MCF 10A (cell line): ENCODE measurements around the gene ESPN. TPM values are rescaled to one million over a fixed set of nuclear protein-coding genes. Genes with fewer than 3 reads are reported as not detected.
"Not testable (repeated sequence)": the region's sequence is repeated elsewhere in the genome, so short reads cannot be mapped to it uniquely, and the experiment has no call there.

Source experiments
- BruUV-seq: library from RNA; stranded (reverse); fragments of 400-500 nt; replicated peaks from 2 replicates; lab custom pipeline; 2021; lab: Mats Ljungman, UMichigan
- CTCF ChIA-PET: fragments of 300-600 bp; sonication (Branson Sonifier 250); formaldehyde crosslinking; extraction: SDS; loops from one replicate; lab custom pipeline; 2021; ENCODE audit warnings: antibody characterized with exemption, inconsistent platforms; lab: Yijun Ruan, JAX
- POLR2A ChIA-PET: fragments of 300-600, 350-650 bp; sonication (Branson Sonifier 250); formaldehyde crosslinking; extraction: SDS; loops from one replicate; lab custom pipeline; 2020; ENCODE audit warnings: antibody characterized with exemption, inconsistent platforms; lab: Yijun Ruan, JAX
- DNase-seq: peaks from one replicate; pipeline ENCODE4 v3.0.0-alpha.2; 2018; ENCODE audit not compliant: unreplicated experiment
- H3K27ac Mint-ChIP-seq: one replicate; pipeline ENCODE4 v1.8.0; 2022; ENCODE audit warnings: mild to moderate bottlenecking, low read depth, mixed read lengths; ENCODE audit not compliant: unreplicated experiment
- H3K27me3 Mint-ChIP-seq: one replicate; pipeline ENCODE4 v1.8.0; 2022; ENCODE audit warnings: mixed read lengths; ENCODE audit not compliant: insufficient read depth, unreplicated experiment
- H3K36me3 Mint-ChIP-seq: one replicate; pipeline ENCODE4 v1.8.0; 2022; ENCODE audit warnings: mild to moderate bottlenecking, moderate library complexity, mixed read lengths; ENCODE audit not compliant: insufficient read depth, unreplicated experiment
- H3K4me1 Mint-ChIP-seq: one replicate; pipeline ENCODE4 v1.8.0; 2022; ENCODE audit warnings: mixed read lengths; ENCODE audit not compliant: insufficient read depth, unreplicated experiment
- H3K4me3 Mint-ChIP-seq: one replicate; pipeline ENCODE4 v1.8.0; 2022; ENCODE audit warnings: mild to moderate bottlenecking, moderate library complexity, mixed read lengths; ENCODE audit not compliant: unreplicated experiment
- H3K9me3 Mint-ChIP-seq: one replicate; pipeline ENCODE4 v1.8.0; 2022; ENCODE audit warnings: mixed read lengths; ENCODE audit not compliant: unreplicated experiment
- intact Hi-C: fragments of 100-400 bp; cut with micrococcal nuclease; formaldehyde crosslinking; loops from 2 replicates; pipeline ENCODE4 v1.14.1; 2022
- total RNA-seq: library from RNA; stranded (reverse); gene quantifications from 2 replicates; pipeline ENCODE4 v1.2.3, GENCODE V29; 2022
- TF ChIP-seq, protein P1 (sequence below): fragments of 200-600 bp; IDR thresholded peaks from one replicate; pipeline ENCODE4 v1.8.0; 2022; ENCODE audit warnings: antibody characterized with exemption, mild to moderate bottlenecking; ENCODE audit not compliant: unreplicated experiment

ESPN gene
- total RNA-seq, 1 experiment from 2014 or later = 0.68 TPM

DNA sequence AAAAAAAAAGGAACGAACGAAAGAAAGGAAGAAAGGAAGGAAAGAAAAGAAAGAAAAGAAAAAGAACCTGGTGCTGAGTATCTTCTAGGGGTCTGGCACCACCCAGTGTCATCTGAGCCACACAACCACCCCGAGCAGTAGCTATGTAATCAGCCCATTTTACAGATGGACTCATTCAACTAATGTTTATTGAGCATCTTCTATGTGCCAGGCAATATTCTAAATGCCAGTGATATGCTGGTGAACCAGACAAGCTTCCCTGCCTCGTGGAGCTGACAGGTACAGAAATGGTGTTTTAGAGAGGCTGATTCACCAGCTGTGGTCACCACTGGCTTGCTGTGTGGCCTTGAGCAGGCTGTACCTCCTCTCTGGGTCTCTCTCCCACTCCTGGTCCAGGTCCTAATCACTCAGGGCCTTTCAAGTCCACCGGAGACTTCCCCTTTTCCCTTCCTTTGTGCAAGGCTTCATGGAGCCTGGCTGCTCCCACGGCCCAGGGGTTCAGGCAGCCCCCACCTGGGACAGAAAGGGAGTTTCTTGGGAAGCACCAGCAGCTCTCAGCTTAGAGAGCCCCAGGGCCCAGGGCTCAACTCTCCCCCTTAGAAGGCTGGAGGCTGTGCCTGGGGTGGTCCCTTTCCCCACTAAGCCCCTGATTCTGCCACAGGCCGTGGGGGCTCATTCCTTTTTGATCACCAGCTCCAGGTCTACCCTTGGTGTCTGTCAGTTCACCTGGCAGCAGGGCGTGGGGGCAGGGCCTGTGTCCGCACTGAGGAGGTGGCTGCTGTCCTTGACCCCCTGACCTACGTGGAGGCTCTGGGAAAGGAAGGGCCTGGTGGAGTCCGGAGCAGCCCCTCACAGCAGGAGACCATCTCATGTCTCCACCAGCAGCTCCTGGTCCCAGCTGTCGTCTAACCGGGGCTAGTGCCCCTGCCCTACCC is 7.3 kb downstream of the ESPN start:
- BruUV-seq, DNase-seq, H3K4me3 Mint-ChIP-seq, intact Hi-C loops, H3K4me1 Mint-ChIP-seq, H3K9me3 Mint-ChIP-seq, H3K27me3 Mint-ChIP-seq, H3K36me3 Mint-ChIP-seq, POLR2A ChIA-PET, H3K27ac Mint-ChIP-seq: not testable (repeated sequence)
- CTCF ChIA-PET = interaction anchor here (0.5 to 1.6 kb wide), 5 partner anchors 9 to 378 kb away, joined by 3 to 4 read pairs (median 3); no protein-coding TSS in a partner anchor

DNA sequence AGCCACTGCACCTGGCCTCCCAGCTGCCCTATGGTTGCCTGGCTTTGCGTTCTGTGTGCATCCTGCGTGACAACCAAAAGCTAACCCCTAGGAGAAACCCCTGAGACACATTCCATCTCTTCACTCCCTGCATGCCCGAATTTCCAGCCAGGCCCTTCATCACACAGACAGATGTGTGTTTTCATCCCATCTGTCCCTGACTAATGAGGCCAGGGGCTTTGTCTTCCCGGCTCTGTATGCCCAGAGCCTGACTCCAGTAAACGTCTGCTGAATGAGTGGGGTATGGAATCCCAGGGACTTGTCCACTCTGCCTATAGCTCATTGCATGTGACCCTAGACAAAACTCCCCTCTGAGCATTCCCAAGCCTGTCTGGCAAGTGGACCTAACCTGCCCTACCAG is 9.6 kb downstream of the ESPN start:
- TF ChIP-seq, protein P1, sequence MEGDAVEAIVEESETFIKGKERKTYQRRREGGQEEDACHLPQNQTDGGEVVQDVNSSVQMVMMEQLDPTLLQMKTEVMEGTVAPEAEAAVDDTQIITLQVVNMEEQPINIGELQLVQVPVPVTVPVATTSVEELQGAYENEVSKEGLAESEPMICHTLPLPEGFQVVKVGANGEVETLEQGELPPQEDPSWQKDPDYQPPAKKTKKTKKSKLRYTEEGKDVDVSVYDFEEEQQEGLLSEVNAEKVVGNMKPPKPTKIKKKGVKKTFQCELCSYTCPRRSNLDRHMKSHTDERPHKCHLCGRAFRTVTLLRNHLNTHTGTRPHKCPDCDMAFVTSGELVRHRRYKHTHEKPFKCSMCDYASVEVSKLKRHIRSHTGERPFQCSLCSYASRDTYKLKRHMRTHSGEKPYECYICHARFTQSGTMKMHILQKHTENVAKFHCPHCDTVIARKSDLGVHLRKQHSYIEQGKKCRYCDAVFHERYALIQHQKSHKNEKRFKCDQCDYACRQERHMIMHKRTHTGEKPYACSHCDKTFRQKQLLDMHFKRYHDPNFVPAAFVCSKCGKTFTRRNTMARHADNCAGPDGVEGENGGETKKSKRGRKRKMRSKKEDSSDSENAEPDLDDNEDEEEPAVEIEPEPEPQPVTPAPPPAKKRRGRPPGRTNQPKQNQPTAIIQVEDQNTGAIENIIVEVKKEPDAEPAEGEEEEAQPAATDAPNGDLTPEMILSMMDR = no peak
- POLR2A ChIA-PET = no interaction called here
- Mint-ChIP-seq H3K36me3 (no peaks in the 10 kb centered on the region), H3K9me3 (no peaks in the 10 kb centered on the region), H3K4me3 (no peak overlapping the region), H3K27ac (no peak overlapping the region), H3K4me1 (peaks cover 9% of the 10 kb centered on the region), H3K27me3 (no peaks in the 10 kb centered on the region)
- no peak for DNase-seq
- BruUV-seq = no TSS peak
- CTCF ChIA-PET = interaction anchor here (0.8 to 7.2 kb wide), 2 partner anchors 13 to 21 kb away, joined by 4 to 118 read pairs; partner anchors contain the start of gene HES2
- intact Hi-C loops = no loop called here

DNA sequence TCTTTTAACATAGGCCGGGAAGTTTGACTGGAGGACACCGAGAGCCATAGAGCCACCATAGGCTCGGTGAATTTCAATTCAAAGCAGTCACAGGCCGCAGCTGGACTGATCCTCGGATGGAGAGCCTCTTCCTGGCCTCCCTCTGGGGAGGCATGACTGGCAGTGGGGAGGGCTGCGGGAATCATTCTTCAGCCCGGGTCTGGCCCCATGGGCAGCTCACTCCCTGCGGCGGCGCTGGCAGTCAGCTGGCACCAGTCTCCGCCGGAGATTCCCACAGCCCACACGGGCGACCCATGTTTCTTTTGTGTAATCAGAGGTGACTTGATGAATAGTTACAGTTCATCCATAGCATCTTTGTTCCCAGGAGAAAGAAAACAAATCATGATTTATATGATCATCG is 10.6 kb downstream of the ESPN start:
- intact Hi-C loops = no loop called here
- POLR2A ChIA-PET = no interaction called here

DNA sequence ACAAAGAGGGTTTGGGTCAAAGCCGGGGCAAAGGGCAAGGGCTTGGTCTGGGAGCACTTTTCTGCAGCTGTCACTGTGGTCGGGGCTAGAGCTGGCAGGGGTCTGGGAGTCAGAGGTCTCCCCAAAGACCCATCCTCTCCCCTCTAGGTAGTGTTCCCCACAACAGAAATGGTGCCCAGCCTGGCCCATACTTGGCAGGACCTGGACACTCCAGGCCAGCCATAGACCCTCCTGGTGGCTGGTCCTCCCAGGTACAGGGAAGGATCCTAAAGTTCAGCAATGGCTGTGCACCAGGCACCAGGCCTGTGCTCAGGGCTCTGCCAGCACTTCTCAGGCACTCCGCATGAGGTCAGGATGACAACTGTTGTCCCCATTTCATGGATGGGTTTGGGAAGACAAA is 11.0 kb downstream of the ESPN start:
- intact Hi-C loops = no loop called here
- H3K27me3 Mint-ChIP-seq = no peaks in the 10 kb centered on the region
- ChIA-PET CTCF (interaction anchor here (7.2 kb wide), 1 partner anchor 14 kb away, joined by 118 read pairs; the partner anchor contains the start of gene HES2), POLR2A (no interaction called here)
- H3K36me3 Mint-ChIP-seq = no peaks in the 10 kb centered on the region
- BruUV-seq = no TSS peak
- no peak overlapping the region for H3K27ac Mint-ChIP-seq
- no peak overlapping the region for H3K4me3 Mint-ChIP-seq
- no peak for DNase-seq
- TF ChIP-seq, protein P1 = no peak
- peaks cover 13% of the 10 kb centered on the region for H3K4me1 Mint-ChIP-seq
- H3K9me3 Mint-ChIP-seq = no peaks in the 10 kb centered on the region

More for the DNA sequence above, 10.6 kb downstream of the ESPN start:
- Mint-ChIP-seq H3K36me3 (no peaks in the 10 kb centered on the region), H3K27ac (no peak overlapping the region), H3K9me3 (no peaks in the 10 kb centered on the region), H3K27me3 (no peaks in the 10 kb centered on the region), H3K4me3 (no peak overlapping the region), H3K4me1 (peaks cover 13% of the 10 kb centered on the region)
- no TSS peak for BruUV-seq
- TF ChIP-seq, protein P1 = no peak
- DNase-seq = no peak
- CTCF ChIA-PET = interaction anchor here (0.6 to 7.2 kb wide), 2 partner anchors 14 to 68 kb away, joined by 3 to 118 read pairs; partner anchors contain the start of gene HES2

DNA sequence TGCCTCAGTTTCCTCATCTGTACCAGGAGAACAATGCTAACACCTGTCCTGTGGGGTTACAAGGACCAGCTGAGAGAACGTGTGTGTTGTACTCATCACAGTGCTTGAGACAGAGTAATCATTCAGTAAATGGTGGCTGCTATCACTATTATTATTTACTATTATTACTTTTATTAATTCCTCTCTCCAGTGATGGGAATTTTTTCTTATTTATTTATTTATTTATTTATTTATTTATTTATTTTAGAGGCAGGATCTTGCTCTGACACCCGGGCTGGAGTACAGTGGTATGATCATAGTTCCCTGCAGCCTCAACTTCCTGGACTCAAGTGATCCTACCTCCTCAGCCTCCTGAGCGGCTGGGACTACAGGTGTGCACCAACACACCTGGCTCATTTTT is 11.7 kb downstream of the ESPN start:
- DNase-seq, POLR2A ChIA-PET, H3K9me3 Mint-ChIP-seq, H3K36me3 Mint-ChIP-seq, BruUV-seq, H3K27me3 Mint-ChIP-seq, H3K4me3 Mint-ChIP-seq, H3K27ac Mint-ChIP-seq, intact Hi-C loops: not testable (repeated sequence)
- CTCF ChIA-PET = interaction anchor here (0.7 to 7.2 kb wide), 8 partner anchors 9 to 74 kb away, joined by 3 to 118 read pairs (median 22); partner anchors contain the start of gene HES2
- peaks cover 13% of the 10 kb centered on the region for H3K4me1 Mint-ChIP-seq
